OCI-LY1 (cell line): ENCODE measurements around the gene COL23A1.

ENCODE experiments used
- H2AFZ ChIP-seq: fragments of 200-600 bp; sonication (generic), shearing (Covaris generic); 2 replicates; pipeline ENCODE4 v1.6.0; 2014; ENCODE audit warnings: antibody characterized with exemption, mild to moderate bottlenecking, low read length
- H3F3A ChIP-seq: fragments of 200-600 bp; sonication (generic), shearing (Covaris generic); 2 replicates; pipeline ENCODE4 v1.6.0; 2014; ENCODE audit warnings: mild to moderate bottlenecking, antibody characterized with exemption, low read length, moderate library complexity; ENCODE audit not compliant: insufficient read depth
- H3K27ac ChIP-seq: fragments of 200-600 bp; sonication (generic); 2 replicates; pipeline ENCODE4 v1.5.1; 2014; ENCODE audit warnings: low read length, mixed run types, mild to moderate bottlenecking, low read depth; ENCODE audit not compliant: poor library complexity, severe bottlenecking
- H3K27me3 ChIP-seq: fragments of 200-600 bp; sonication (generic); 2 replicates; pipeline ENCODE4 v1.6.0; 2014; ENCODE audit warnings: antibody characterized with exemption, mild to moderate bottlenecking, low read length, moderate library complexity; ENCODE audit not compliant: insufficient read depth
- H3K36me3 ChIP-seq: fragments of 200-600 bp; sonication (generic); 2 replicates; pipeline ENCODE4 v1.6.1; 2014; ENCODE audit warnings: mild to moderate bottlenecking, antibody characterized with exemption, low read length, moderate library complexity, mixed read lengths; ENCODE audit not compliant: insufficient read depth
- H3K4me1 ChIP-seq: fragments of 200-600 bp; sonication (generic); 2 replicates; pipeline ENCODE4 v1.5.1; 2014; ENCODE audit warnings: mild to moderate bottlenecking, low read length, moderate library complexity; ENCODE audit not compliant: insufficient read depth, severe bottlenecking
- H3K4me2 ChIP-seq: fragments of 200-600 bp; sonication (generic), shearing (Covaris generic); 2 replicates; pipeline ENCODE4 v1.6.1; 2014; ENCODE audit warnings: low read length
- H3K4me3 ChIP-seq: fragments of 200-600 bp; sonication (generic); 2 replicates; pipeline ENCODE4 v1.5.1; 2014; ENCODE audit warnings: low read length, low read depth, mild to moderate bottlenecking, mixed read lengths; ENCODE audit not compliant: poor library complexity, severe bottlenecking
- H3K79me2 ChIP-seq: fragments of 200-600 bp; shearing (Covaris generic); 2 replicates; pipeline ENCODE4 v1.6.1; 2016; ENCODE audit warnings: mixed run types, low read length, mixed read lengths; ENCODE audit not compliant: insufficient read depth
- H3K9ac ChIP-seq: fragments of 200-600 bp; sonication (generic), shearing (Covaris generic); 2 replicates; pipeline ENCODE4 v1.6.1; 2014; ENCODE audit warnings: mild to moderate bottlenecking, low read length, mixed read lengths
- H3K9me2 ChIP-seq: fragments of 200-600 bp; sonication (generic), shearing (Covaris generic); 2 replicates; pipeline ENCODE4 v1.6.1; 2014; ENCODE audit warnings: low read depth, mild to moderate bottlenecking, low read length, mixed read lengths
- H3K9me3 ChIP-seq: fragments of 200-600 bp; shearing (Covaris generic); 2 replicates; pipeline ENCODE4 v1.6.1; 2014; ENCODE audit warnings: low read length, mixed read lengths
- H4K20me1 ChIP-seq: fragments of 200-600 bp; sonication (generic), shearing (Covaris generic); 2 replicates; pipeline ENCODE4 v1.6.0; 2016; ENCODE audit warnings: mild to moderate bottlenecking, low read length; ENCODE audit not compliant: insufficient read depth
- CTCF ChIP-seq: fragments of 200-600 bp; sonication (generic), shearing (Covaris generic); IDR thresholded peaks from 2 replicates; pipeline ENCODE4 v1.5.1; 2017; ENCODE audit warnings: mild to moderate bottlenecking, antibody characterized with exemption, low read length, moderate library complexity, mixed read lengths
- EZH2 ChIP-seq: fragments of 200-600 bp; sonication (generic), shearing (Covaris generic); IDR thresholded peaks from 2 replicates; pipeline ENCODE4 v1.8.0; 2017; ENCODE audit warnings: borderline replicate concordance, mixed run types, mild to moderate bottlenecking, antibody characterized with exemption, low read length, moderate library complexity, mixed read lengths

COL23A1 gene

DNA sequence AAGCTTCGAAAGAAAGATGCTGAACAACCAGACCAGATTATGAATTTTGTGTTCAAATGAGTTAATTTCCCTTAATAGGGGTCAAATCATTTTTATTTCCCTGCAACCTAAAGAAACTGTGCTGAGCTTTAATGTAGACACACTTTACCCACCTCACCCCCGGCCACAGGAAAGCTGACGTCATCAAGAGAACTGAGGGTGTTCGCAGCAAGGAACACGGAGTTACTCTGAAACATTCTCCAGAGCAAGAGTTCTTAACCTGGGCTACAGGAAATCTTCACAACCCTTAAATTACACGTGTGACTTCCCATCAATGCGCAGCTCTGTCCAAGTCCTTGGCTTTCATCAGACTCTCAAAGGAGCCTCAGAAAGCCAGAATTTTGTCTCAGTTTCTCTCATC, 116.3 kb downstream of the COL23A1 start:
- no peaks in the 10 kb centered on the region for H3F3A ChIP-seq
- no peaks in the 10 kb centered on the region for H3K4me1 ChIP-seq
- TF ChIP-seq EZH2 (no peak), CTCF (no peak)
- no peaks in the 10 kb centered on the region for H3K36me3 ChIP-seq
- no peak overlapping the region for H3K4me3 ChIP-seq
- no peaks in the 10 kb centered on the region for H3K9me2 ChIP-seq
- no peaks in the 10 kb centered on the region for H3K79me2 ChIP-seq
- H3K9ac ChIP-seq = no peak overlapping the region
- no peak overlapping the region for H3K4me2 ChIP-seq
- no peak overlapping the region for H2AFZ ChIP-seq
- H3K9me3 ChIP-seq = no peaks in the 10 kb centered on the region
- no peaks in the 10 kb centered on the region for H4K20me1 ChIP-seq
- H3K27me3 ChIP-seq = peaks cover 9% of the 10 kb centered on the region; the same call in 1 of the 2 replicates
- no peak overlapping the region for H3K27ac ChIP-seq

- H3K4me3 ChIP-seq = no peak overlapping the region
- TF ChIP-seq CTCF = no peak
- TF ChIP-seq EZH2 = no peak
- H3F3A ChIP-seq = no peaks in the 10 kb centered on the region
- no peak overlapping the region for H3K4me2 ChIP-seq
- no peaks in the 10 kb centered on the region for H4K20me1 ChIP-seq
- H3K36me3 ChIP-seq = no peaks in the 10 kb centered on the region
- peaks cover 8% of the 10 kb centered on the region; the same call in 1 of the 2 replicates for H3K27me3 ChIP-seq
- no peak overlapping the region for H3K9ac ChIP-seq
- H3K27ac ChIP-seq = no peak overlapping the region
- no peaks in the 10 kb centered on the region for H3K4me1 ChIP-seq
- H3K9me2 ChIP-seq = no peaks in the 10 kb centered on the region
- no peak overlapping the region for H2AFZ ChIP-seq
- H3K9me3 ChIP-seq = no peaks in the 10 kb centered on the region
- H3K79me2 ChIP-seq = no peaks in the 10 kb centered on the region
Measured at GRCh38 chr5:178472138-178472537, 118.1 kb downstream of the COL23A1 start.

GRCh38 chr5:178471711-178472110, 118.5 kb downstream of the COL23A1 start:
- Histone ChIP-seq H2AFZ (no peak overlapping the region), H3K9me3 (no peaks in the 10 kb centered on the region), H3F3A (no peaks in the 10 kb centered on the region), H3K4me2 (no peak overlapping the region), H3K9me2 (no peaks in the 10 kb centered on the region), H3K4me3 (no peak overlapping the region), H3K27ac (no peak overlapping the region), H3K79me2 (no peaks in the 10 kb centered on the region), H3K4me1 (no peaks in the 10 kb centered on the region), H3K36me3 (no peaks in the 10 kb centered on the region), H4K20me1 (no peaks in the 10 kb centered on the region), H3K27me3 (peaks cover 8% of the 10 kb centered on the region; the same call in 1 of the 2 replicates), H3K9ac (no peak overlapping the region)
- TF ChIP-seq CTCF = no peak
- no peak for TF ChIP-seq EZH2
